ENCODE data around the gene FANCE. TPM values are rescaled to one million over a fixed set of nuclear protein-coding genes. Genes with fewer than 3 reads are reported as not detected.

FANCE gene
- total RNA-seq, 1 donor from 2014 or later, result 12.7 TPM

Other genes with a start within 250 kb of the FANCE start
- gene SCUBE3, start 238.4 kb upstream of the FANCE start, total RNA-seq, result 0.60 and 0.87 TPM in 2 replicates
- gene ZNF76, start 192.6 kb upstream of the FANCE start, total RNA-seq, result 15.9 and 21.0 TPM in 2 replicates
- 0.20 and 0.65 TPM in 2 replicates for gene DEF6, start 154.5 kb upstream of the FANCE start, total RNA-seq
- gene PPARD, start 109.8 kb upstream of the FANCE start, total RNA-seq, result 5.4 and 9.5 TPM in 2 replicates
- gene RPL10A, start 16.1 kb downstream of the FANCE start, total RNA-seq, result 1,551 and 1,794 TPM in 2 replicates
- 0.20 and 0.22 TPM in 2 replicates for gene TEAD3, start 44.7 kb downstream of the FANCE start, total RNA-seq
- not detected in 2 replicates for gene TULP1, start 60.6 kb downstream of the FANCE start, total RNA-seq
- 37.3 and 40.1 TPM in 2 replicates for gene FKBP5, start 236.6 kb downstream of the FANCE start, total RNA-seq

Data from lung microvascular endothelial cell (primary cell).